ENCODE data around the gene RCN1.
A peak's percentile ranks its signal among the peaks of the same experiment; 100 is the strongest.
"Not testable (repeated sequence)": the region's sequence is repeated elsewhere in the genome, so short reads cannot be mapped to it uniquely, and the experiment has no call there.

The RCN1 gene

DNA sequence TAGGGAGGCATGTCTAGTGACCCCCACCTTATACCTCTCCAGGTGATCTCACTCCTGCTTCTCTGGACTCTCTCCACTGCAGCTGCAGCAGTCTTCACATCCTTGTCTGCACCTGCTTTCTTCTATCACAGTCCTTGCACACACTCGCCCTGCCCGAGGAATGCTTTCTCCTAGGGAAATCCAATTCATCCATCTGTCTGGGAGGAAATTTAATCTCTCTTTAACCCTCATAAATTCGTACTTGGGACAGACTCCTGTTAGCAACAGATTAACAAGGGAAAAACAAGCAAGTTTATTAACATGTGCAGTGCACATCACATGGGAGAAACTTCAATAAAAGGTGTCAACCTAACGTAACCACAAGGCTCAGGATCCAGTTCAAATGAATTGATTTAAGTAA, 11.3 kb upstream of the RCN1 start:
- DNase-seq (ENCODE audit: low spot score), result no peak

DNA sequence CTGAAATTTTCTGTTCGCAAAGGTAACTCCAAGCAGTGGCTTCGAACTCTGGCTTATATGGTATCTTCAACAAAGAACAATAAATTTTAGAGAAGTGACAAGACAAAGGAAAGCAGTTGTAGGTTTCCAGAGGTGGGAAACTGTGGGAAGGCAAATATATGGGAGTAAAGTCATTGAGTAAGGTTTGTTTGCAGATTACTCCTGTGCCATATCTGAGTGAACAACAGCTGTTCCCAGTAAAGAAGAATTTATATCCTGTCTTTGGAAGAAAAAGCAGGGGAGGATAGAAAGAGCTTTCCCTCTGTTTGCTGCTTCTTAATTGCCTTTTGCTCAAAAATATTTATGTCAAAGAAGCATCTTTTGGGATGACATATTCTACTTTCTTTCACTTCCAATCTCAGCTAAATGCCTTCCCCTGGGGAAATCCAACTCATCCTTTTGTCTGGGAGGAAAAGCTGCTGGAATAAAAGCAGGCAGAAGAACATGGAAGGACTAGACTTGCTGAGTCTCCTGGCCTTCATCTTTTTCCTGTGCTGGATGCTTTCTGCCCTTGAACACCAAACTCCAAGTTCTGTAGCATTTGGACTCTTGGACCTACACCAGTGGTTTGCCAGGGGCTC, 10.4 kb upstream of the RCN1 start:
- DNase-seq (ENCODE audit: low spot score), result no peak

DNA sequence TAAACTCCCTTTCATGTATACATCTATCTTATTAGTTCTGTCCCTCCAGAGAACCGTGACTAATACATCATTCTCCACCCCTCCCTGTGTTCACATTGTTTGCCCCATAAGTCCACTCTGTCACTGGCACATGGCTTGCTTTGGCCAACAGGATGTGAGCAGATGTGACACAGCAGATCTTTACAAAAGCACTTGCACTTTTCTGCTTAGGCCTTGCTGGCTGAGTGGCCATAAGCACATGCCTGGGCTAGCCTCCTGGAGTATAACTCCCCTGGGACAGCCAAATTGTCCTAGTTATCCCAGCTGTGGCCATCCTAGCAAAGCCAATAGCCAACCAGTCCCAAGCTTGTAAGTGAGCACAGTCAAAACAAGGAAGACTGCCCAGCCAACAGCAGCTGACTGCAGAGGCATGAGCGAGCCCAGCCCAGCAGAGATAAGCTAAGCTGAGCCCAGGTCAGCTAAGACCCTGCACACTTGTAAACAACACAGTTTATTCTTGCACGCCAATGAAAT, 9.7 kb upstream of the RCN1 start:
- no peak for DNase-seq (ENCODE audit: low spot score)

DNA sequence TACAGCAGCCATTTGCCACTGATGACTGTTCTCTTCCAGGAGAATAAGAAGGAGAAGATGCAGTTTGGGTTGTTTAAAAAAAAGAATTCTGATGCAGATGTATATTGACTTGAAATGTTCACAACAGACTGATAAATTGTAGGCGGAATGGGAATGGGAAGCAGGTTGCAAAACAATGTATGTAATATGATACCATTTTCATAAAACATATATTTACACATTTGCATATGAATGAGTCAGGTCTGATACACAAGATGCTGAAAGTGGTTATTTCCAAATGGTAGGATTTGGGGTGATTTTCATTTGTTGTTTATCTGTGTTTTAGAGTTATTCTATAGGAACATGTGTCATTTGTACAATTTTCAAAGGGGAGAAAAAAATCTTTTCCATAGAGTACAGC, 9.0 kb upstream of the RCN1 start:
- no peak for DNase-seq (ENCODE audit: low spot score)

DNA sequence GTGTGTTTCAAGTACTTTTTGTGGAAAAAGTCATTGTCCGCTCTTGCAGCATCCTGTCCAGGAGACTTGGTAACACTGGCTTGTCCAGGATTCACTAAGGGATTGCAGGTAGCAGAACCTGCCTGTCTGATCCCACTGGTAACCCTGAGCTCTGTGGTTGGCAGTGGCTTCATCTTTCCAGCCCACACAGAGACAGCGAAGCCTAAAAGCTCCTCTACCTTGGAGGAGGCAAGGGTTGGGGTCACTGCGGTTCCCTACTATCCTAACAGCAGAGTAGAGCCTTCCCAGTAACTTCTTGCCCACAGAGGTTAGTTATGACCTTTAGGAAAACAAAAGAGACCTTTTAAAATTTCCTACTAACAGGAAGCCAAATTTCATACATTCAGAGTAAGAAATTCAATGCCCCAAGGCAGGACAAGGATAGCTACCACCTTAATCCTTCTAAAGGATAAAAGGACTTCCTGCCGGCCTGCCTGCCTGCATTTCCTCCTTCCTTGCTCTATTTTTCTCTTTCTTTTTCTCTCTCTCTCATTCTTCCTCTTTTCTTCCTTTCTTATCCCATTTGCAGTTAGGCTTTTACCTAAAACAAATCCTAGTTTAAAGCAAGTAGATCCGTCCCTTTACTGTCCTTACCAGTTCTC, 8.4 kb upstream of the RCN1 start:
- no peak for DNase-seq (ENCODE audit: low spot score)

DNA sequence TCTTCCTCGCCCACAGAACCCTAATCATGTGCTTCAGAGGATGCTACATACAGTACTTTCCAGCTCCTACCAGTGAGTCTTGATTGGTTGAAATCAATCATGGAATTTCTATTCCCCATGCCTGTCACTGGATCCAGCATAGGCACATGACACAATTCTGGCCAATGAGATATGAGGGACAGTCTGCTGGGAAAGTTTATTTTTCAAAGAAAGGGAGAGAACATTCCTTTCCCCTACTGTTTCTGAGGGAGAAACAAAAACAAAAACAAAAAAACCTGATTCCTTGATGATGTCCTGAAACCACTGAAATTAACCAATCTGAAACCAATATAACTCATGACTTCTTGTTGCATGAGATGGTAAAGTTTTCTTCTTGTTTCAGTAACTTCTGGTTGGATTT, 3.3 kb upstream of the RCN1 start:
- no peak for DNase-seq (ENCODE audit: low spot score)

DNA sequence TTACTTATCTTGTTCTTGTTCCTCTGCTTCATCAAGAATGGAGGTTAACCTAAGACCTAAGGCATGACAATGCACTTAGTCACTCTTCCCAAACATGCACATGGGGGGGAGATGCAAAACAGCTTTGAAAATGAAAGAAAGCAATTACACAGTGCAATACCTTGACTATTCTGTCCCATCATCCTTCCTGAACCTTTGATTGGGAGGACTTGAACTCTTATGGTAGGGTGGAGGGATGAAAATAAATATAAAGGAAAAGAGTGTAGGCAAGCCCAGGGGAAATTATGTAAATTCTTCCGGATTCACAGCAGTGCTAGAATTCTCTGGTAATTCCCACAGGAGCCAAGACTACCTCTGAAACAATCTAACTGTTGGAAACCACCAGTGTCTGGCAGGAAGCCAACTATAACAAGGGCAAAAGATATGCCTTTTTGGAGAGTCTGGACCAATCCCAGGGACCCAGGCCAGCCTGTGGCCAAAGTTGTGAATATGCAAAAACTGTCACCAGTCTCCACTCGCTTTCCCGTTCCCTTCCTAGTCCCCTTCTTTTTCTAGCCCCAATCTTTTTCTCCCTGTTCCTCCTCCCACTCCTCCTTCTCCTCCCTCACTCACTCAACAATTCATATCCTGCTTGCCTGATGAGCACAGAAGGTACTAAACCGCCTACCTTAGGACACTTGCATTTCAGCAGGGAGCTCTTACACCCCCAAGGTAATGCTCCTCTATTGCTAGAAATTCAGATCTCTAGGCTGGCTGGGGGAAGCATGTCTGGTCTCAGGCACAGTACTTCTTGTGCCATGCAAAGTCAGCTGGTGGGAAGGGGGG, 2.5 kb upstream of the RCN1 start:
- DNase-seq (ENCODE audit: low spot score), result peak; percentile 60

DNA sequence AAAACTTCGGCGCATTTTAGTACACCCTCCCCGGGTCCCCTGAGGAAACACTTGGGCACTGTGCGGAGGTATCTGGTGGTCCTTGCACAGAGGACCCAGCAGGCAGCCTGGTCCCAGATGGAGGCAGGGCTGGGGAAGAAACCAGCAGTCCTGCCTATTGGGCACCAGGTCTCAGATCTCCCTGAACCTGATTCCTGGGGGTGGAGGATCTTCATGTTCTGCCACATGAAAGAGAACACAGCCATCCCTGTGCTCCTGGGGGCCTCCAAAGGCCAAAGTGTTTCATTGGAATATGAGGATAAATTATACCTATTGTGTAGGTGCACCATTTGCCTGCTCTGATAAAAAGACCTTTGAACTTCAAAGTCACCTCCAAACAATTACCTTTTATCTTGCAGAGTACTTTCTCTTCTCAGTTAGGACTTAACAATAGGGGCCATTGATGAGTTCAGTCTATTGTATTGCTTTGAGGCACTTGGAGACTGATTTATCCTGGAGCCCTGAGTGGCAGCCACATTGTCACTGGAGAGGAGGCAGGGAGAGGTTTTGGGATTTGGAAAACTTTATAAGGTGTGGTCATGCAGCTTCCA, 1.8 kb downstream of the RCN1 start:
- DNase-seq (ENCODE audit: low spot score), result no peak

DNA sequence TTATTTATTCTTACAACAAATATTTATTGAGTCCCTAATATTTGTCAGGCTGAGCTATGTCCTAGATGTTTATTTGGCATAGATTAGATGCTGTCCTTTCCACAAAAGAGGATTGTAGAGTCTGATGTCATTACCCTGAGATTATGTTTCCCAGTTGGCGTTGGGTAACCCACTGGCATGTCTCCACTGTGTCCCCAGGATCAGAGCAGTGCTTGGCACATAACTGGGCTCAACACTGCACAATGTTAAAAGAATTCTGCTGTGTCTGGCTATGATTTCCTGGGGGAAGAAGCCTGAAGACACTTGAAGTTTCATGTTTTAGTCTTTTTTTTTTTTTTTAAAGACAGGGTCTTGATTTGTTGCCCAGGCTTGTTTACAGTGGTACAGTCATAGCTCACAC, 4.0 kb downstream of the RCN1 start:
- no peak for DNase-seq (ENCODE audit: low spot score)

DNA sequence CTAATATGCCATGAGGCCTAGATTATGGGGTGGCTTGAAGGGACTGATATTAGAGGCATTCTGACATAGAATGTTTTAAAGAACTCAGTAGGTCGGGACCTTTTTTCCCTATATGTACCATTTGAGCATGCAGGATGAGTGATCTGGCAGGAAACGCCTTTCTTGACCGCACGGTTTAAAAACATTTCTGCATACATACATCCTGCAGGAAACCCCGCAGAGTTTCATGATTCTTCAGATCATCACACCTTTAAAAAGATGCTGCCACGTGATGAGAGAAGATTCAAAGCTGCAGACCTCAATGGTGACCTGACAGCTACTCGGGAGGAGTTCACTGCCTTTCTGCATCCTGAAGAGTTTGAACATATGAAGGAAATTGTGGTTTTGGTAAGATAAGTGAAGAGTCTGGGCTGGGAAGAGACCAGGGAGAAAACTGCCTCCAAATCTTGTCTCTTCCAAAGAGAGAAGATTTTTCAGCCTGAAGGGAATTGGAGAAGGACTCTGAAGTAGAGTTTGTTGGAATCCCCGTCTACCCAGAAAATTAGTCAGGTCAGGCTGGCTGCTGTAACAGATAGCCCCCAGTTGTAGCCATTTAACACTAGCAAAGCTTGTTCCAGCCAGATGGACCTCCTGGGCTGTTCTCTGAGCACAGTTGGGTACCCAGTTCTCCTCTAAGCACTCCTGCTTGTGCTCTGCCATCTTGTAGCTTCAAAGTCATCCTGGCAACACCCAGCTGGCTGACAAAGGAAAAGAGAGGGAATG, 7.4 kb downstream of the RCN1 start:
- DNase-seq (ENCODE audit: low spot score), result no peak

DNA sequence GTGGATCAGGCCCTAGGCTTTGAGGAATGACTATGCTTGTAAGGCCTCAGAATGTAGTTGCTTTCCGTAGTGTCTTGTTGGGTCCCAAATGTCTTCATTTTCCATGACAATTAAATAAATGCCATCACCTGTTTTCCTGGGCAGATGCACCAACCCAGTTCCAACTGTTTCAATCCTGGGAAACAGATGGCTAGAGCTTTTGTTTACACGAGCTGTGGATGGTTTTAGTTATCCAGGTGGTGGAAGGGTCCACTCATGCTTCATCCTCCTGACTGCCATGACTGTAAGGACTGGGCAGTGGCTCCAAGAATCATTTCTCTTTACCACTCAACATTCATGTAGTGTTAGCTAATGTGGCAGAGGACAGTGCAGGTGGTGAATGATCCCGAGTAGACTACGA, 8.6 kb downstream of the RCN1 start:
- no peak for DNase-seq (ENCODE audit: low spot score)

DNA sequence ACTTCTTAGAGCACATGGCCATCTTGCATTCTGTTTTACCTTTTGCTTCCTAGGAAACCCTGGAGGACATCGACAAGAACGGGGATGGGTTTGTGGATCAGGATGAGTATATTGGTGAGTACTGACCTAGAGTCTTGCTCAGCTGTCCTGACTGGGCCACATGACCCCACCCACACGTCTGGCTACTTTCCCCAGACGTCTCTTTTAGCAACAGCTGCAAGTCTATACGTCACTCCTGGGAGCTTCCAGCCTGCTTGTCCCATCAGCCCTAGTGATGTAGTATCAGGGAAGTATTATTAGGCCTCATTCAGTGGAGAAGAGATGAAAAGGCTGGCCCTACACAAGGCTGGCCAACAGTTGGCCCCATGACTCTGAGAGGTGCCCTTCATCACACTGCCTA, 9.6 kb downstream of the RCN1 start:
- DNase-seq (ENCODE audit: low spot score), result no peak

DNA sequence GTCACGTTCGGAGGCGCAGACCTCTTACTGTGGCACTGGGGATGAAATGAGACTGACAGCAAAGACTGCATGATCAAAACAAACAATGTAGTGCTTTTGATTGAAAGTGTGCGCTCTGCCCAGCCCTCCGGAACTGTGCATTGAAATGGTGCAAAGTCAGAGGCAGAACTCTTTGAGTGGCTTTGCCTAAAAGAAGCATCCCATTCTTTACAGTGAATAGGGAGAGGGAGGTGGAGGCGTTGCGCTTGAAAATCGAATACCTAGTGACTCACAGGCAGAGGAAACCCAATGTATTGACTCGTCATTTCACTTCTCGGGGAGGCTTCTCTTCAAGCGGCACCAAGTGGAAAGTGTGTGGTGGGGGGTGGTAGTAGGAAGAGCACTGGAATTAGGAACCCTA, 10.9 kb downstream of the RCN1 start:
- DNase-seq (ENCODE audit: low spot score), result no peak

DNA sequence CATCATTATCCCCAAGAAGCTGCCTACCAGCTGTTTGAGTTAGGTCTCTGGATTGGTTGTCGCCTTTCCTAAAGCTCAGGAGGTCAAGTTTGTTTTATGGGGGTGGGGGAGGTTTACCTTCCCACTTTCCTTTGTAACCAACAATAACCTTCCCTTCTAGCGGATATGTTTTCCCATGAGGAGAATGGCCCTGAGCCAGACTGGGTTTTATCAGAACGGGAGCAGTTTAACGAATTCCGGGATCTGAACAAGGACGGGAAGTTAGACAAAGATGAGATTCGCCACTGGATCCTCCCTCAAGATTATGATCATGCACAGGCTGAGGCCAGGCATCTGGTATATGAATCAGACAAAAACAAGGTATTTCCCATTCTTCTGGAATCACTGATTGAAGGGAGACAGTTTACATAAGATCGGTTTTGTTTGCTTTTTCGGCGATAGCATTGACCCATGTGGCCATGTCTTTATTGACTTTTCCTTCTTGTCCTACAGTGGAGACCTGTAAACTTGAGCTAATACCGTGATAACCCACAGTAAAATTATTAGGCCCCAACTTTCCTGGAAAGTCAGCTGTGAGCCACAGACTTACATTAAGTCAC, 12.3 kb downstream of the RCN1 start:
- not testable (repeated sequence) for DNase-seq (ENCODE audit: low spot score)

DNA sequence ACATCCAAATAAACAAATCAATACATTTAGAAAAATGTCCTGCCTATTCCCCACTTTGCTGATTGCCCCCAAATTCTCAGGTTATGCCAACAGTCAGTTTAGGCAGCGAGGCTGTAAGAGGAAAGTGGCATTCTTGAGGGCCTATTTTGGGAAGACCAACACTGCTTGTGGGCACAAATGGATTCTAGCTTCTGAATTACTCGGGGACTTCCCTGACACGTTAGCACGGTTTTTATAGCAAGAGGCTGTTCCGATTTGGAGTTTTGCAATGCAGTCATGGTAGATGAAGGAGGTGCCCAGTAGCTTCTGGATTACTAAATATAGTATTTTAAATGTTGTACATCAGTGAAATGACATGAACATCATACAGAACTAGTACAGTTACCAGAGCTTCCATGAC, 13.1 kb downstream of the RCN1 start:
- no peak for DNase-seq (ENCODE audit: low spot score)

DNA sequence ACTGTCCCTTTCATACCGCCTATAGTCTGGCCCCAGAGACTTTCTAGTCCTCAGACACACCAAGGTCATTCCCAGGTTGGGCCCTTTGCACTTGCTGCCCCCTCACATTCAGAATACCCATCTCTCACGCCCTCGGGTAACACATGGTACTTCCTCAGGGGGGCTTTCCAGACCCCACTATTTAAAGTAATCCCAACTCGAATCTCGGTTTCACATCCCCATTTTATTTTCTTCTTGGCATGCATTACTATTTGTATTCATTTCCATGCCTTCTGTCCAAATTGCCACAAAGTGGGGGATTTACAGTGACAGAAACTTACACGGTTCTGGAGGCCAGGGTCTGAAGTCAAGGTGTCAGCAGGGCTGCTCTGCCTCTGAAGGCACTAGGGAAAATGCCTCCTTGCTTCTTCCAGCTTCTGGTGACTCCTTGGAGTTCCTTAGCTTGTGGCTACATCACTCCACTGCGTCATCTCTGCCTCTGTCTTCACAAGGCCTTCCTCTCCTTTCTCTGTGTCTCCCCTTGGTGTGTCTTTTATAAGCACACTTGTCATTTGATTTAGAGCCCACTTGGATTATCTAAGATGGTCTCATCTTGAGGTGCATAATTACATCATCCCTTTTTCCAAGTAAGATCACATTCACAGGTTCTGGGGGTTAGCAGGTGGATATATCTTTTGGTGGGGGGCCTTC, 15.1 kb downstream of the RCN1 start:
- DNase-seq (ENCODE audit: low spot score), result no peak

DNA sequence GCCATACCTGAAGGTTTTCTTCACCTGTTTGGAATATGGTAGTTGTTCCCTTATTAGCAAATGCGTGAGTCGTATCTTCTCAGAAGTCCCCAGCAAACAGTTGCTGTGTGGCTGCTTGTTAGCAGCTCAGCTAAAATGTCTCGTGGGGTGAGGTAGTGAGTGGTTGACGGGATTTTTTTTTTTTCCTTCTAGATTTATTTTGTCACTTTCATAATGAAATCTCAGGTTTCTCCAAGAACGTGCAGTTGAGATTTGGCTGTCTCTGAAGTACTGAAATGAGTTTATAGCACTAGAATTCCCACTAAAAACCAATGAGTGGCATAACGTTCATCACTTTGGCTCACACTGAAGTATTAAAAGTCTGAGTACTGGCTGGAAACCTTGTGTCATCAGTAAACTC, 16.8 kb downstream of the RCN1 start:
- no peak for DNase-seq (ENCODE audit: low spot score)

DNA sequence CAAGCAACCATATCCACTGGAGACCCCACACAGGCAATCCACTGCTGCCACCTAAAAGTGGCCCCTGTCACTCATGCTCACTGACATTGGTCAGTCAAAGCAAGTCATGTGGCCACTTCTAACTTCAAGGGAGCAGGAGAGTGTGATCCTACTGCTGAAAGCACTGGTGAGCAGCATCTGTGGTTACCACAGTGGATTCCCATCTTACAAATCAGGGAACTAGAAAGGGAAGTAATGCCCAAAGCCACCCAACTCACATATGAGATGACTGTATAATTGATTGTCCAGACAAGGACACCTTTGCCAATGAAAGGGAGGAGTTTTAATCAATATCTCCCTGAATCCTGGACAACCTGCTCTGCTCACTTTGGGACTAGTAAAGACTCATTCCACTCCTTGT, 17.7 kb downstream of the RCN1 start:
- DNase-seq (ENCODE audit: low spot score), result no peak

DNA sequence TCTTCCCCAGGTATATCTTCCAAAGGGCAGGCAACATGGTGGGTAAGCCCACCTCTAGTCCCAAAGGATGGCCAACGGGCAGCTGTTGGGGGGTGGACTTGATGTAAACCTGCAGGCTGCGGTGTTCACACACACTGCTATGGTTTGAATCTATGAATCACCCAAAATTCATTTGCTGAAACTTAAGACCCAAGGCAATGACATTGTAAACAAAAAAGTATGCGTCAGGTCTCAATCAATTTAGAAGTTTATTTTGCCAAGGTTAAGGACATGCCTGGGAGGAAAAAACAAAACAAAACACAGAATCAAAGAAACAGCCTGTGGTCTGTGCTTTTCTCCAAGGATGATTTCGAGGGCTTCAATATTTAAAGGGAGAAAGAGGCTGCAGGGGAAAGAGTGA, 18.3 kb downstream of the RCN1 start:
- no peak for DNase-seq (ENCODE audit: low spot score)

DNA sequence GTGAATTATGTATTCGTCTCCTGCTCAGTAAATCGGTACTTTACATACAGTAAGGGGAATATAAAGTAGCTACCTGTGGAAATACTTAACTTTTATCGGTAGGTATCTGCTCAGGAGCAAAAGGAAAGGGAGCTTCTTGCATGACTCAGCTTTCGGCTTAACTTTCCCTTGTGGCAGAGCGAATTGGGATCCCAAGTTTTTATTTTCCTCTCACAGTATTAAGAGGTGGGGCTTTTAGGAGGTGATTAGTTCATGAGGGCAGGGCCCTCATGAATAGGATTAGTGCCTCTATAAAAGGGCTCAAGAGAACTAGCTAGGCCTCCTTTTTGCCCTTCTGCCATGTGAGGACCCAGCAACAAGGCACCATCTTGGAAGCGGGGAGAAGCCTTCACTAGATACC, 18.7 kb downstream of the RCN1 start:
- DNase-seq (ENCODE audit: low spot score), result no peak

DNA sequence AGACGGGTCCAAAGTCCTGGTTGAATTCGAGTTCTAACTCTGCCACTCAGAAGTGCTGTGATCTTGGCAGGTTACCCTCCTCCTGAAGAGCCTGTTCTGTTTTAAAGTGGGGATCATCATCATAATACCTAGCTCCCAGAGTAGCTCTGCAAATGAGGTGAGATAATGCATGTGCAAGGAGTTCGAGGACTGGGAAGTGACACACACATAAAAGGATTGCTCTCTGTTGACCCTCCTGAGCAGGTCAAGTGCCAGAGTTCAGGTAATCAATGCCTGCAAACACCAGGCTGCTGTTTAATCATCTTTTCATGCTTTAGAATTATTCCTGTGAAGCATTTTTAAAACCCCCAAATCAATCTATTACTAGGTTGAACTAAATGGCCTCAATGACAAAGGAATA, 19.9 kb downstream of the RCN1 start:
- DNase-seq (ENCODE audit: low spot score), result no peak
